Activated CD8-positive, alpha-beta memory T cell treated with anti-CD3 and anti-CD28 coated beads, Interleukin-2, amount 50 U/mL, for 1 hour (primary cell): ENCODE data around the gene ERP44.
"Not testable (repeated sequence)": the region's sequence is repeated elsewhere in the genome, so short reads cannot be mapped to it uniquely, and the experiment has no call there.

Experiments
- DNase-seq: peaks from one replicate; pipeline ENCODE4 v3.0.0-alpha.2; 2020; ENCODE audit errors: extremely low read depth

Gene ERP44

GRCh38 chr9:100011062-100011681, 87.6 kb downstream of the ERP44 start:
- DNase-seq = no peak

DNA sequence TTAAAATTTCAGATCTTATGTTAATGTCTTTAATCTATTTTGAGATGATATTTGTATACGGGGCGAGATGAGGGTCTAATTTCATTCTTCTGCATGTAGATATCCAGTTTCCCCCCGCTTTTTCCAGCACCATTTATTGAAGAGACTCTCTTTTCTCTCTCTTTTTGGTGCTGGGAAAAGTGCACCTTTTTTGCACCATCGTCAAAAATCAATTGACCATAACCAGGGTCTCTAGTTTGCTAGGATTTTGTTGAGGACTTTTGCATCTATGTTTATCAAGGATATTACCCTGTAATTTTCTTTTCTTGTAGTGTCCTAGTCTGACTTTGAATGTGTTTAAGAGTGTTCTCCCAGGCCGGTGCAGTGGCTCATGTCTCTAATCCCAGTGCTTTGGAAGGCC, 99.0 kb downstream of the ERP44 start:
- no peak for DNase-seq

- DNase-seq = no peak
Observed at GRCh38 chr9:99998866-99999265, 99.9 kb downstream of the ERP44 start.

- no peak for DNase-seq
Observed at GRCh38 chr9:99998266-99998665, 100.5 kb downstream of the ERP44 start.

DNA sequence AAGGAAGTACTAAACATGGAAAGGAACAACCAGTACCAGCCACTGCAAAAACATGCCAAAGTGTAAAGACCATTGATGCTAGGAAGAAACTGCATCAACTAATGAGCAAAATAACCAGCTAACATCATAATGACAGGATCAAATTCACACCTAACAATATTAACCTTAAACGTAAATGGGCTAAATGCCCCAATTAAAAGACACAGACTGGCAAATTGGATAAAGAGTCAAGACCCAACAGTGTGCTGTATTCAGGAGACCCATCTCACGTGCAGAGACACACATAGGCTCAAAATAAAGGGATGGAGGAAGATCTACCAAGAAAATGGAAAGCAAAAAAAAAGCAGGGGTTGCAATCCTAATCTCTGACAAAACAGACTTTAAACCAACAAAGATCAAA, 108.3 kb downstream of the ERP44 start:
- DNase-seq = not testable (repeated sequence)

GRCh38 chr9:99986642-99987041, 112.2 kb downstream of the ERP44 start:
- no peak for DNase-seq

DNA sequence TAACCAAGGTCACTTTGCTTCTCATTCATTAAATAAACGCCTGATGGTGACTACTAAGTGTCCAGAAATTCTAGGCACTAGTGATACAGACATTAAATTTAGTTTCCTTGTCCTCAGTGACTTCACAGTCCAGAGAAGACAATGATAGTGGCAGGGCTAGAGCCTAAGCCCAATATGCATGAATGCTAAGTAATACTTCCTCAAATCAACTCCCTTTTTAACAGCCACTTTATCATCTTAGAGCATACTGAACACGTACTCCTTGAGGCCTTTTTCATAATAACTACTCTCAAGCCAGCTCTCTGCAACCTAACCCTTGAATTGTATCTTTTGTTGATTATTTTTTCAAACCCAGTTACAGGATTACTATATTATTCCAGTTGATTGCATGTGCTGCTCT, 118.2 kb downstream of the ERP44 start:
- DNase-seq = no peak

- no peak for DNase-seq
Observed at GRCh38 chr9:99978221-99978620, 120.6 kb downstream of the ERP44 start.

DNA sequence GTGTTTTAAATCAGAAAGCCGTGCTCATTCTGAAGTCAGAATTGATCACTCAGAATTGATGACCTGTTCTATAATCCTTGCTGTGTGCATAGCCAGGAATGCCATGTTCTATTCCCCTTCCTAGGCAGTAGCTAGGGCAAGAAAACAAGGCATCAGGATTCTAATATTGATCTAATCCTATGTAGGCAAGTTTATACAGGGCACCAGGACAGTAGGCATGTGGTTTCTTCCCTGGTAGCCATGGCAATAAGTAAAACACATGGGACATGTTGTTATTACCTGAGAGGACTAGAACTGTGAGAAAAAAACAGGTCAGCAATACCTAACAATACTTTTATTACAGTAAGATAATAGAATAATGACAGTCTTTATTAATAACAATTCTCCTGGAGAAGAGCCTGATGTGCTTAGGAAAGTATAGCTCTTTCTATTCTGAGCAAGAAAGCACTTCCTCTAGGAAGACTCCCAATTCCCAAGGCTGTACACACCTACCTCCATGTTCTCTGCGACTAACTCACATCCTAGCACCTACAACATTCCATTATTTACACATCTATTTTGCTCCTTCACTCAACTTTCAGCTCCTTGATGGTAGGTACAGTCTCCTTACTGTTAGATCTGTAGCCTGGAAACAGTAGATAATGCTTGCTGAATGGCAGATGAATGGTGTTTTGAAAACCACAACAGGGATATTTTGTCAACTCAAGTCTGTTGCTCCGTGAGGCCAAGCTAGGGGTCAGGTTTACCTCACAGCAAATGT, 121.6 kb downstream of the ERP44 start:
- DNase-seq = no peak

GRCh38 chr9:99973455-99973854, 125.3 kb downstream of the ERP44 start:
- DNase-seq = no peak

DNA sequence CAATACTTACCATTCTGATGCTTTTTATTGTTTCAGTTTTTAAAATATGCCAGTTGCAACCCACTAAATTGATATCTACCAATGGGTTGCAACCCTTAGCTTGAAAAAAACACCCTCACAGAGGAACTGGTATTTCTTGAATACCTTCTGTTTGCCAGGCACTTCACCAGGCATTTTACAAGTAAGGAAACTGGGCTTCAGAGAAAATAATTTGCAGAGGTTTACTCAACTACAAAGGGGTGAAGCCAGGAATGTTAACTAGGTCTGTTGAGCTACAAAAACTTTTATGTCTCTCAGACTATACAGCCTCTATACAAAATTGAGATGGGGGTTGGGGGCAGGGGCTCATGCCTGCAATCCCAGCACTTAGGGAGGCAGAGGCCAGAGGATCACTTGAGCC, 127.4 kb downstream of the ERP44 start:
- DNase-seq = no peak

- DNase-seq = no peak
Observed at GRCh38 chr9:99970481-99970880, 128.3 kb downstream of the ERP44 start.

- no peak for DNase-seq
Observed at GRCh38 chr9:99967457-99967856, 131.3 kb downstream of the ERP44 start.

- DNase-seq = no peak
Observed at GRCh38 chr9:99966716-99967115, 132.1 kb downstream of the ERP44 start.

DNA sequence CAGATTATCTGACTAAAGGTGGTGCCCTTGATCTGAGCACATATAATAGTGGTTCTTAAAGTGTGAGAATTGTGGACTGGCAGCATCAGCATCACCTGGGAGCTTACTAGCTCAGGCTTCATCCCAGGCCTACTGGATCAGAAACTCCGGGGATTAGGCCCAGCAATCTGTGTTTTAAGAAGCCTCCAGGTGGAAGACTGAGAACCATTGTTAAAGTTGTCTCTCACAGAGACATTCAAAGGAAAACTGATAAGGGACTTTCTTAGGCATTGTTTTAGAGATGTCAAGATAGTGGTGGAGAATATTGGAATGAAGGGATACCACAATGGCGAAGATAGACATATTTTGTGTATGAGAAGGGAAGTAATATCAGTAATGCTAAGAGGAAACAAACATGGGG, 132.8 kb downstream of the ERP44 start:
- no peak for DNase-seq

GRCh38 chr9:99964336-99964735, 134.5 kb downstream of the ERP44 start:
- no peak for DNase-seq

DNA sequence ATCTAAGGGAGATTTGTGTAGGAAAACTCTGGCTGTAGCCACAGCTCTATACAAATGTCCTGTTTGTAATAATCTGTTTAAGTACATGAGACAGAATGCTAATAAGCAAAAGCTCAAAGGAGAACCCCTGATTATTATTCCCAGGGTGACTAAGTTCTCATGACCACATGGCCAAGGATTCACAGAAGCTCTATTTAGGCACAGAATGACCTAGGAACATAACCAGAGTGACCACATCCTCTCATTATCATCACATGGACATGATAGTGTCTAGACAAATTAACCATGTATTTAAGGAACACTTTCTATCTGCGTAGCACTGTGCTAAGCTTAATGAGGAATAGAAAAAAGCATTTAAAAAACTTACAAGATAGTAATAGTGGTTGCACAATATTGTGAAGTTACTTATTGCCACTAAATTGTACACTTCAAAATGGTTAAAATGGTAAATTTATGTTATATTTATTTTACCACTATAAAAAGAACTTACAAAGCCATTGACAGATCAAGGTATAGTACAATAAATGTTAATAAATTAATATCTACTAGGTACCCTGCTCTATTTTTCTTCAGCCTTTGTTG, 136.0 kb downstream of the ERP44 start:
- DNase-seq = no peak

DNA sequence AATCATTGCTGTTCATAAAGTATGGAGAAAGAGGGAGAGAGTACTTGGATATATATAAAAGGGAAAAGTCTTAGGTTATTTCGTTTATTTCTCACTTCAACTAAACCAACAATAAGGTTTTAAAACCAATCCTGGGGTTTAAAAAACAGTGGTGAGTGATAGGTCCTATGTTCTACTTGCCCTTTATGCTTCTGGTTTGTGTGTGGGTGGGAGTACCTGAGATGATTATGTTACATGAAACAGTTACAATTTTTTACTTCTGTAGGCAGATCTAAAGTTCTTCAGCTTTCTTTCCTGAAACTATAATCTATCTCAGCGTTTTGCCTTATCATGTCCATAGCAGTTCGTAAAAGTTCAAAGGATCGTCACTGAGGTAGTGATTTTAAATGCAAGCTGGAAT, 143.2 kb downstream of the ERP44 start:
- DNase-seq = no peak

GRCh38 chr9:99954819-99955218, 144.0 kb downstream of the ERP44 start:
- no peak for DNase-seq

- DNase-seq = no peak
Observed at GRCh38 chr9:99953861-99954507, 144.8 kb downstream of the ERP44 start.

DNA sequence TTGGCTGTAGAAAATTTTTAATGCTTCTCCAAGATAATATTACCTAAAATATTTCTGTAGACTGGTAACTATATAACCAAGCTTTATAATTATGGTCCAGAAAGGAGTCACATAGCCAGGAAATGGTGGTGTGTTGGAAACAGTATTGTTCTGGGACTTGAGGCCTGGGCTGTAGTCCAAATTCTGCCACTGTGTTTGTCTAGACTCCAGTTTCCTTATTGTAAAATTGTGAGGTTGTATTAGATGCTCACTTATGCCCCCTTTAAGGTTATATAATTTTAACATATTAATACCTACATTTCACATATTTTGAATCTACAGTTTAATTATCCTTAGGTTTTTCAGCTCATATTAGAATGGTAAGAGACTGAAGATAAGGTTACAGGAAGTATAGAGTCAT, 149.9 kb downstream of the ERP44 start:
- no peak for DNase-seq

DNA sequence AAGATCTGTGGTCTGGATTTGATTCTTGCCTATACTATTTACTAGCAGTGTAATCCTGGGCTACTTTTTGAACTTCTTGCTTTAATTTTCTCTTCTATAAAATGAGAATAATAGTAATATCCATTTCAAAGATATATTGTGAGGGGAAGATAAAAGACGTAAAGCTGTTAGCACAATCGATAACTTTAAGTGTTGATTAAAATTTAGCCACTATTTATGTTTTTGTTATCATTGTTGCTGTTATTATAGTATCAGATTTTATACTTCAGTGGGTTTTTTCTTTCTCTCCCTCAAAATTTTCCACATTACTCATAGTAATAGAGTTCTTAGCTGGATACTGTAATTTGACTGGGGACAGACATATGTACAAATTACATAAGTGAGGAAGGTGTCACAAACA, 150.3 kb downstream of the ERP44 start:
- no peak for DNase-seq

DNA sequence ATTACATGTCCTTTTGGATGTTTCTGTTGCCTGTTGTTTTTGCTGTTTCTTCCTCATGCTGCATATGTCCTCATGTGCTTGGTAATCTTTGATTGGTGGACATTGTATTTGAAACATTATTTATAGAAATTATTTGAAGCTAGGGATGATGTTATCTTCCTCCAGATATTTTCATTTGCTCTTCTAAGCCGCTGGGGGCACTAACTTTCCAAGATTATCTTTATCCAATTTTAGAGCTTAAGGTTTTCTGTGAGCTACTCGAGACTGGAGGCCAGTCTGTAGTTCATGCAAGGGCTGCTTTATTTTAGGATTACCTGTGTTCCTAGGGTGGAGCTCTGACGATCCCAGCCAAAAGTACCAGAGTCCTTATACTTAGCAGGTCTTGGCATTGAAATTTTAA, 151.4 kb downstream of the ERP44 start:
- DNase-seq = no peak
